ENCODE data around the gene MYO5B.

MYO5B gene

DNA sequence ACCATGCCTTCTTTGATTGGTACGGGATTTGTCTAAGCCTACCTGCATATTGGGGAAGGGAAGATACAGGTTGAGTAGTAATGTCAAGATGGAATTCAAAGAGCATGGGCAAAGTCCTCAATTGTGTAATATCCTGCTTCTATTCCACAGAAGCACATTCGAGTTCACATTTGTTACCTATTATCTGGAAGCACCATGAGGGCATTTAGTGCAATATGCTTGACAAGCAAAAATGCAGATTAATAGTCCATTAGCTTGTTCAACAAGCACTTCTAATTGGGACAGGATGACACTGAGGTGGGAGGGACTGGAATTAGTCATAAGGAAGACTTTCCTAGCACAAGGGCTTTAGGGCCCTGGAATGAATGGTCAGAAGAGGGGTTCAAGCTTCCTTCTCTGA lies 40.5 kb downstream of the MYO5B start:
- no peak overlapping the region for H3K23ac ChIP-seq (ENCODE audit: low read depth, low read length, poor library complexity)
- H3K79me1 ChIP-seq (ENCODE audit: low read depth, low read length): no peaks in the 10 kb centered on the region
- H4K8ac ChIP-seq (ENCODE audit: low read depth, low read length): no peak overlapping the region
- H2AFZ ChIP-seq (ENCODE audit: low read length): no peak overlapping the region
- no peak overlapping the region for H2AK5ac ChIP-seq (ENCODE audit: low read depth, low read length)
- no peak overlapping the region for H3K4me3 ChIP-seq (ENCODE audit: low read length in 2 of 2)
- no peak overlapping the region for H3K14ac ChIP-seq (ENCODE audit: low read length)
- WGBS, 2 donors (ENCODE audit: extremely low coverage in 2 of 2, insufficient read length in 2 of 2, insufficient replicate concordance in 1 of 2): no CpG with 5 or more reads among the region's 2 CpGs
- H3K4me2 ChIP-seq (ENCODE audit: insufficient read depth, low read length, poor library complexity, severe bottlenecking): no peak overlapping the region
- no peak overlapping the region for H3K4ac ChIP-seq (ENCODE audit: low read length)
- peaks cover 0 to 8% (median 0%) of the 10 kb centered on the region in 3 experiments for H3K27me3 ChIP-seq (ENCODE audit: control insufficient read depth in 3 of 3, insufficient read depth in 3 of 3, low read depth in 1 of 3, low read length in 3 of 3)
- no peak overlapping the region for H3K18ac ChIP-seq (ENCODE audit: low read length)
- no peak overlapping the region for H2BK120ac ChIP-seq (ENCODE audit: low read depth, low read length)
- no peak for DNase-seq (ENCODE audit: low spot score)
- no peak overlapping the region for H3K27ac ChIP-seq (replicated peaks; ENCODE audit: low read length)
- no peak overlapping the region for H2BK15ac ChIP-seq (ENCODE audit: low read length)
- no peaks in the 10 kb centered on the region for H3K36me3 ChIP-seq (replicated peaks in 1 of 2; ENCODE audit: control insufficient read depth in 2 of 2, insufficient read depth in 2 of 2, low read length in 2 of 2)
- H2BK5ac ChIP-seq (ENCODE audit: low read length): no peak overlapping the region
- H2BK12ac ChIP-seq (ENCODE audit: low read length): no peak overlapping the region
- H4K91ac ChIP-seq (ENCODE audit: low read depth, low read length, poor library complexity): no peak overlapping the region
- H3K4me1 ChIP-seq (ENCODE audit: control insufficient read depth in 2 of 2, insufficient read depth in 1 of 2, low read depth in 1 of 2, low read length in 2 of 2): peaks cover 0 to 9% of the 10 kb centered on the region in 2 donors
- H3K9me3 ChIP-seq (replicated peaks in 1 of 2; ENCODE audit: control insufficient read depth in 2 of 2, insufficient read depth in 1 of 2, low read depth in 1 of 2, low read length in 2 of 2): no peaks in the 10 kb centered on the region
- H3K9ac ChIP-seq (ENCODE audit: low read depth, low read length, poor library complexity): no peak overlapping the region

GRCh38 chr18:50152900-50153299 lies 42.0 kb downstream of the MYO5B start:
- Histone ChIP-seq H3K27ac (replicated peaks; ENCODE audit: low read length) (no peak overlapping the region), H3K18ac (ENCODE audit: low read length) (no peak overlapping the region), H3K4me3 (ENCODE audit: low read length in 2 of 2) (no peak overlapping the region), H3K23ac (ENCODE audit: low read depth, low read length, poor library complexity) (no peak overlapping the region), H2BK15ac (ENCODE audit: low read length) (no peak overlapping the region), H3K79me1 (ENCODE audit: low read depth, low read length) (no peaks in the 10 kb centered on the region), H3K9me3 (replicated peaks in 1 of 2; ENCODE audit: control insufficient read depth in 2 of 2, insufficient read depth in 1 of 2, low read depth in 1 of 2, low read length in 2 of 2) (no peaks in the 10 kb centered on the region), H2BK5ac (ENCODE audit: low read length) (no peak overlapping the region), H4K8ac (ENCODE audit: low read depth, low read length) (no peak overlapping the region), H4K91ac (ENCODE audit: low read depth, low read length, poor library complexity) (no peak overlapping the region), H3K9ac (ENCODE audit: low read depth, low read length, poor library complexity) (no peak overlapping the region), H2BK120ac (ENCODE audit: low read depth, low read length) (no peak overlapping the region), H2AK5ac (ENCODE audit: low read depth, low read length) (no peak overlapping the region), H2AFZ (ENCODE audit: low read length) (no peak overlapping the region), H3K36me3 (replicated peaks in 1 of 2; ENCODE audit: control insufficient read depth in 2 of 2, insufficient read depth in 2 of 2, low read length in 2 of 2) (no peaks in the 10 kb centered on the region), H3K27me3 (ENCODE audit: control insufficient read depth in 3 of 3, insufficient read depth in 3 of 3, low read depth in 1 of 3, low read length in 3 of 3) (peaks cover 0 to 6% (median 0%) of the 10 kb centered on the region in 3 experiments), H3K4me1 (ENCODE audit: control insufficient read depth in 2 of 2, insufficient read depth in 1 of 2, low read depth in 1 of 2, low read length in 2 of 2) (no peaks in the 10 kb centered on the region), H2BK12ac (ENCODE audit: low read length) (no peak overlapping the region), H3K4ac (ENCODE audit: low read length) (no peak overlapping the region), H3K14ac (ENCODE audit: low read length) (no peak overlapping the region), H3K4me2 (ENCODE audit: insufficient read depth, low read length, poor library complexity, severe bottlenecking) (no peak overlapping the region)
- WGBS, 2 donors (ENCODE audit: extremely low coverage in 2 of 2, insufficient read length in 2 of 2, insufficient replicate concordance in 1 of 2): no CpG with 5 or more reads among the region's 2 CpGs
- DNase-seq (ENCODE audit: low spot score): no peak

DNA sequence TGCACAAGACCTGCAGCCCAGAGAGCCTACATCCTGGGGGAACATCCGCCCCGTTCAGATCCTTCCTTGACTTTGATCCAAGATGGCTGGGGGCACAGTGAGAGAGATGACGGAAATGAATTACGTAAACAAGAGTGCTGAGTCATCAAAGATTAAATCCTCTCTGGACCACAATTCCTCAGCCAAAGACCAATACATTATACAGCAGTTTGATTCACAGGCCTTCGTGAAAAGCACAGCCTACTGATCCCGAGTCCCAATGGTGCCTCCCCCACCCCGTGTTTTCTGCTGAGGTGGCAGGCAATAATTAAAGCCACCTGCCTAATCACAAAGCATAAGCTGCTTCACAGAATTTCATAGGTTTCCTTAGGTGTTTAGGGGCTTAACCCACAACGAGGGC lies 43.0 kb downstream of the MYO5B start:
- no peak overlapping the region for H3K23ac ChIP-seq (ENCODE audit: low read depth, low read length, poor library complexity)
- no peak overlapping the region for H2BK120ac ChIP-seq (ENCODE audit: low read depth, low read length)
- no peaks in the 10 kb centered on the region for H3K36me3 ChIP-seq (replicated peaks in 1 of 2; ENCODE audit: control insufficient read depth in 2 of 2, insufficient read depth in 2 of 2, low read length in 2 of 2)
- no peak overlapping the region for H3K4me2 ChIP-seq (ENCODE audit: insufficient read depth, low read length, poor library complexity, severe bottlenecking)
- no peak overlapping the region for H3K4me3 ChIP-seq (ENCODE audit: low read length in 2 of 2)
- H2BK12ac ChIP-seq (ENCODE audit: low read length): no peak overlapping the region
- H3K14ac ChIP-seq (ENCODE audit: low read length): no peak overlapping the region
- H3K27me3 ChIP-seq (ENCODE audit: control insufficient read depth in 3 of 3, insufficient read depth in 3 of 3, low read depth in 1 of 3, low read length in 3 of 3): peaks cover 0 to 5% (median 0%) of the 10 kb centered on the region in 3 experiments
- H3K79me1 ChIP-seq (ENCODE audit: low read depth, low read length): no peaks in the 10 kb centered on the region
- H2AK5ac ChIP-seq (ENCODE audit: low read depth, low read length): no peak overlapping the region
- H4K91ac ChIP-seq (ENCODE audit: low read depth, low read length, poor library complexity): no peak overlapping the region
- H3K27ac ChIP-seq (replicated peaks; ENCODE audit: low read length): no peak overlapping the region
- no peak overlapping the region for H3K18ac ChIP-seq (ENCODE audit: low read length)
- no peak overlapping the region for H3K9ac ChIP-seq (ENCODE audit: low read depth, low read length, poor library complexity)
- no CpG with 5 or more reads among the region's 8 CpGs for WGBS, 2 donors (ENCODE audit: extremely low coverage in 2 of 2, insufficient read length in 2 of 2, insufficient replicate concordance in 1 of 2)
- no peak overlapping the region for H4K8ac ChIP-seq (ENCODE audit: low read depth, low read length)
- no peak overlapping the region for H2BK5ac ChIP-seq (ENCODE audit: low read length)
- DNase-seq (ENCODE audit: low spot score): no peak
- H3K4ac ChIP-seq (ENCODE audit: low read length): no peak overlapping the region
- no peaks in the 10 kb centered on the region for H3K9me3 ChIP-seq (replicated peaks in 1 of 2; ENCODE audit: control insufficient read depth in 2 of 2, insufficient read depth in 1 of 2, low read depth in 1 of 2, low read length in 2 of 2)
- no peak overlapping the region for H2BK15ac ChIP-seq (ENCODE audit: low read length)
- H3K4me1 ChIP-seq (ENCODE audit: control insufficient read depth in 2 of 2, insufficient read depth in 1 of 2, low read depth in 1 of 2, low read length in 2 of 2): no peaks in the 10 kb centered on the region
- H2AFZ ChIP-seq (ENCODE audit: low read length): no peak overlapping the region

GRCh38 chr18:50144540-50144939 lies 50.4 kb downstream of the MYO5B start:
- H3K18ac ChIP-seq (ENCODE audit: low read length): no peak overlapping the region
- no peak overlapping the region for H3K4me2 ChIP-seq (ENCODE audit: insufficient read depth, low read length, poor library complexity, severe bottlenecking)
- H3K9ac ChIP-seq (ENCODE audit: low read depth, low read length, poor library complexity): no peak overlapping the region
- no peak overlapping the region for H3K23ac ChIP-seq (ENCODE audit: low read depth, low read length, poor library complexity)
- no peak overlapping the region for H2BK5ac ChIP-seq (ENCODE audit: low read length)
- no peaks in the 10 kb centered on the region for H3K4me1 ChIP-seq (ENCODE audit: control insufficient read depth in 2 of 2, insufficient read depth in 1 of 2, low read depth in 1 of 2, low read length in 2 of 2)
- no peaks in the 10 kb centered on the region for H3K79me1 ChIP-seq (ENCODE audit: low read depth, low read length)
- H2AK5ac ChIP-seq (ENCODE audit: low read depth, low read length): no peak overlapping the region
- H3K36me3 ChIP-seq (replicated peaks in 1 of 2; ENCODE audit: control insufficient read depth in 2 of 2, insufficient read depth in 2 of 2, low read length in 2 of 2): no peaks in the 10 kb centered on the region
- H3K27ac ChIP-seq (replicated peaks; ENCODE audit: low read length): no peak overlapping the region
- no peak overlapping the region for H3K4me3 ChIP-seq (ENCODE audit: low read length in 2 of 2)
- no peak overlapping the region for H3K14ac ChIP-seq (ENCODE audit: low read length)
- H4K91ac ChIP-seq (ENCODE audit: low read depth, low read length, poor library complexity): no peak overlapping the region
- H3K27me3 ChIP-seq (ENCODE audit: control insufficient read depth in 3 of 3, insufficient read depth in 3 of 3, low read depth in 1 of 3, low read length in 3 of 3): peaks cover 0 to 4% (median 0%) of the 10 kb centered on the region in 3 experiments
- H2BK12ac ChIP-seq (ENCODE audit: low read length): no peak overlapping the region
- no peak overlapping the region for H2AFZ ChIP-seq (ENCODE audit: low read length)
- no peak overlapping the region for H3K4ac ChIP-seq (ENCODE audit: low read length)
- no peak overlapping the region for H2BK120ac ChIP-seq (ENCODE audit: low read depth, low read length)
- no peak for DNase-seq (ENCODE audit: low spot score)
- H3K9me3 ChIP-seq (replicated peaks in 1 of 2; ENCODE audit: control insufficient read depth in 2 of 2, insufficient read depth in 1 of 2, low read depth in 1 of 2, low read length in 2 of 2): no peaks in the 10 kb centered on the region
- no peak overlapping the region for H4K8ac ChIP-seq (ENCODE audit: low read depth, low read length)
- no peak overlapping the region for H2BK15ac ChIP-seq (ENCODE audit: low read length)
